Mucosa of stomach (tissue), 1 donor: ENCODE measurements around the gene CD27.

Source experiments
- H3K27me3 ChIP-seq: one replicate; pipeline ENCODE4 v1.7.0; 2013; ENCODE audit warnings: mild to moderate bottlenecking, low read length; ENCODE audit not compliant: control insufficient read depth, insufficient read depth
- H3K36me3 ChIP-seq: one replicate; pipeline ENCODE4 v1.7.0; 2013; ENCODE audit warnings: low read length; ENCODE audit not compliant: control insufficient read depth, insufficient read depth
- H3K4me1 ChIP-seq: one replicate; pipeline ENCODE4 v1.7.0; 2013; ENCODE audit warnings: mild to moderate bottlenecking, low read length; ENCODE audit not compliant: control insufficient read depth, insufficient read depth
- H3K4me3 ChIP-seq: one replicate; pipeline ENCODE4 v1.7.0; 2013; ENCODE audit warnings: low read length
- H3K9ac ChIP-seq: one replicate; pipeline ENCODE4 v1.7.0; 2013; ENCODE audit warnings: mild to moderate bottlenecking, low read length, moderate library complexity
- H3K9me3 ChIP-seq: one replicate; pipeline ENCODE4 v1.7.0; 2013; ENCODE audit warnings: mild to moderate bottlenecking, low read length, moderate library complexity; ENCODE audit not compliant: control insufficient read depth
- donor health status: Pancreatic carcinoma.

Gene CD27

DNA sequence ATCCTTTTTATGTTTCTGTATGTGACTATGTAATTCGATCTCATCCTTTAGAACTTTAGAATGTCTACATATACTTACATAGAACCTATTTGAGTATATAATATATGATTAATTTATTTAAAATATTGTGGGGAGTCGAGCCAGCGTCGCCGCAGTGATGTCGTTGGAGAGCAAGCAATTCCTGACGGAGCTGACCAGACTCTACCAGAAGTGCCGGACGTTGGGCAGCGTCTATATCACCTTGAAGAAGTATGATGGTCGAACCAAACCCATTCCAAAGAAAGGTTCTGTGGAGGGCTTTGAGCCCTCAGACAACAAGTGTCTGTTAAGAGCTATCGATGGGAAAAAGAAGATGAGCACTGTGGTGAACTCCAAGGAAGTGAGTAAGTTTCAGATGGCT lies 6.4 kb upstream of the CD27 start:
- no peak overlapping the region for H3K4me3 ChIP-seq
- H3K36me3 ChIP-seq, result no peaks in the 10 kb centered on the region
- H3K9me3 ChIP-seq, result no peaks in the 10 kb centered on the region
- no peak overlapping the region for H3K9ac ChIP-seq
- H3K4me1 ChIP-seq, result no peaks in the 10 kb centered on the region
- no peaks in the 10 kb centered on the region for H3K27me3 ChIP-seq

DNA sequence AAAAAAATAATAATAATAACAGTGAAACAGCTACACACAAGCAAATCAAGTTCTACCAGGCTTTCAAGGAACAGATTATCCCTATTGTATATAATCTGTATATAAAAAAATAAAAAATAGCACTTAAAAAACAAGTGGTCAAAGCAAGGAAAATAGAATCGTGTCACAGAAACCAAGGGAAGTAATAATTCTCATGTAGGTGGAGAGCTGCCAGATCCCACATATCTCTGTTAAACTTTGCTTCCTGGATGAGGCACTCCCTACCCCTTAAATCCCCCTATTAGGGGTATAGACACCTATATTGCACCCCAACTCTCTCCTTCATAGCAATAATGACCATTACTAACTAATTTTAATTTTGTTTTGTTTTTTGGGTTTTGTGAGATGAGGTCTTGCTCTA lies 4.4 kb upstream of the CD27 start:
- Histone ChIP-seq H3K36me3 (no peaks in the 10 kb centered on the region), H3K9me3 (no peaks in the 10 kb centered on the region), H3K4me3 (no peak overlapping the region), H3K9ac (no peak overlapping the region), H3K27me3 (no peaks in the 10 kb centered on the region), H3K4me1 (no peaks in the 10 kb centered on the region)

DNA sequence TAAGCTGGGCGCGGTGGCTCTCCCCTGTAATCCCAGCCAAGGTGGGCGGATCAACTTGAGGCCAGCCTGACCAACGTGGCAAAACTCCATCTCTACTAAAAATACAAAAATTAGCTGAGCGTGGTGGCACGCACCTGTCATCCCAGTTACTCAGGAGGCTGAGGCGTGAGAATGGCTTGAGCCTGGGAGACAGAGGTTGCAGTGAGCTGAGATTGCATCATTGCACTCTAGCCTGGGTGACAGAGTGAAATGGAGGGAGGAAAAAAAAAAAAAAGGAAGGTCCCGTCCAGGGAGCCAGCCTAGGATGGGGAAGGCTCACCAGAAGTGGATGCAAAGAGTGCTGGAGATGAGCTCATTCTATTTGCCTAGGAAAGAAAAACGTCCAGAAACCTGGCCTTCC lies 1.9 kb upstream of the CD27 start:
- Histone ChIP-seq H3K9ac (no peak overlapping the region), H3K9me3 (no peaks in the 10 kb centered on the region), H3K4me1 (no peaks in the 10 kb centered on the region), H3K27me3 (no peaks in the 10 kb centered on the region), H3K4me3 (no peak overlapping the region), H3K36me3 (no peaks in the 10 kb centered on the region)

GRCh38 chr12:6443361-6443983 lies 1.3 kb upstream of the CD27 start:
- Histone ChIP-seq H3K4me1 (no peaks in the 10 kb centered on the region), H3K9me3 (no peaks in the 10 kb centered on the region), H3K4me3 (no peak overlapping the region), H3K36me3 (no peaks in the 10 kb centered on the region), H3K27me3 (no peaks in the 10 kb centered on the region), H3K9ac (no peak overlapping the region)

- no peaks in the 10 kb centered on the region for H3K4me1 ChIP-seq
- no peaks in the 10 kb centered on the region for H3K36me3 ChIP-seq
- no peaks in the 10 kb centered on the region for H3K27me3 ChIP-seq
- no peak overlapping the region for H3K9ac ChIP-seq
- H3K4me3 ChIP-seq, result no peak overlapping the region
- no peaks in the 10 kb centered on the region for H3K9me3 ChIP-seq
Observed at GRCh38 chr12:6444031-6444430, 724 bp upstream of the CD27 start.

DNA sequence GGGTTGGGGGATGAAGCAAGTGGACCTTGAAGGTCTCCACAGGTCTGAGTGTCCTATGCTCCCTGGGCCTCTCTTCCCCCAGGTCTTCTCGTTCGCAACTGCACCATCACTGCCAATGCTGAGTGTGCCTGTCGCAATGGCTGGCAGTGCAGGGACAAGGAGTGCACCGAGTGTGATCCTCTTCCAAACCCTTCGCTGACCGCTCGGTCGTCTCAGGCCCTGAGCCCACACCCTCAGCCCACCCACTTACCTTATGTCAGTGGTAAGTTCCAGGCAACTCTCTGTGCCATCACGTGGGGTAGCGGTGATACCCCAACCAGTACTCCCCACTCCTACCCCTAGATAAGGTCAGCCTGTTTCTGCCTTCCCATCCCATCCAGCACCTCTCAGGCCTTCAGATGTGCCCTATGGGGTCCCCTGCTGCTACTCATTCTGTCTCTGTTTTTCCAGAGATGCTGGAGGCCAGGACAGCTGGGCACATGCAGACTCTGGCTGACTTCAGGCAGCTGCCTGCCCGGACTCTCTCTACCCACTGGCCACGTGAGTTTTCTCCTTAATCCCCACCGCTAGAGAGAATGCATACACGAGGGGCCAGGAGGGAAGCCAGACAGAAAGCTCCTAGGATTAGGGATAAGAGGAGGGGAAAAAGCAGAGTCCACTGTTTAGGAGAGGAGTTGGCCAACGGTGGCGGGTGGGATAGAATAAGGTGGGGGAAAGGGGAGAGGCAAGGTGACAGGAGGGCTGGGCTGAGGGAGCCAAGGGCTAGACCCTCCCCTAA lies 5.5 kb downstream of the CD27 start:
- Histone ChIP-seq H3K9me3 (no peaks in the 10 kb centered on the region), H3K27me3 (no peaks in the 10 kb centered on the region), H3K9ac (peak overlapping the region; percentile 95), H3K36me3 (peaks cover 7% of the 10 kb centered on the region), H3K4me1 (peaks cover 22% of the 10 kb centered on the region), H3K4me3 (peak overlapping the region; percentile 80)

- no peaks in the 10 kb centered on the region for H3K27me3 ChIP-seq
- peak overlapping the region; percentile 95 for H3K9ac ChIP-seq
- no peaks in the 10 kb centered on the region for H3K9me3 ChIP-seq
- peaks cover 22% of the 10 kb centered on the region for H3K4me1 ChIP-seq
- H3K36me3 ChIP-seq, result peaks cover 7% of the 10 kb centered on the region
- H3K4me3 ChIP-seq, result peak overlapping the region; percentile 80
Observed at GRCh38 chr12:6450869-6451347, 6.2 kb downstream of the CD27 start.

- Histone ChIP-seq H3K9me3 (no peaks in the 10 kb centered on the region), H3K9ac (peak within 1 kb of the TSS; percentile 95), H3K27me3 (no peaks in the 10 kb centered on the region), H3K4me3 (peak within 1 kb of the TSS; percentile 80), H3K4me1 (peaks cover 22% of the 10 kb centered on the region), H3K36me3 (peaks cover 7% of the 10 kb centered on the region)
Observed at GRCh38 chr12:6451348-6452244, 6.8 kb downstream of the CD27 start, which contains the start of gene TAPBPL. TAPBPL (plus strand) TSS chr12:6452042; CDS start chr12:6452249, 207 bp downstream.

GRCh38 chr12:6452245-6452943 lies 7.6 kb downstream of the CD27 start:
- Histone ChIP-seq H3K4me3 (peak overlapping the region; percentile 80), H3K9ac (peak overlapping the region; percentile 95), H3K27me3 (no peaks in the 10 kb centered on the region), H3K9me3 (no peaks in the 10 kb centered on the region), H3K36me3 (peaks cover 8% of the 10 kb centered on the region), H3K4me1 (peaks cover 22% of the 10 kb centered on the region)

DNA sequence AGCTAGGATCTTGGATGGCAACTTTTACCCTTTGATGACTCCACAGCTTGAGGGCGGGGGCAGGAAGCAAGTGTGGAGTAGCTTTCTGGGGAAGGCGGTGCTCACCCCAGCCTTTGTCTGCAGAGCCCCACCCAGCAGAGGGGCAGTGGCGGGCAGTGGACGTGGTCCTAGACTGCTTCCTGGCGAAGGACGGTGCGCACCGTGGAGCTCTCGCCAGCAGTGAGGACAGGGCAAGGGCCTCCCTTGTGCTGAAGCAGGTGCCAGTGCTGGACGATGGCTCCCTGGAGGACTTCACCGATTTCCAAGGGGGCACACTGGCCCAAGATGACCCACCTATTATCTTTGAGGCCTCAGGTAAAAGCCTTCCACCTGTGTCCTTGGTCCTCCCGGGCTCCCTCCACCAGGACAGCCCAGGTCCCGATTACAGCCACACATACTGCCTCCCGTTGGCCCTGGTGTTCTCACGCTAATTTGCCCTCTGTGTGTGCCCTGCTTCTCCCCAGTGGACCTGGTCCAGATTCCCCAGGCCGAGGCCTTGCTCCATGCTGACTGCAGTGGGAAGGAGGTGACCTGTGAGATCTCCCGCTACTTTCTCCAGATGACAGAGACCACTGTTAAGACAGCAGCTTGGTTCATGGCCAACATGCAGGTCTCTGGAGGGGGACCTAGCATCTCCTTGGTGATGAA lies 8.3 kb downstream of the CD27 start:
- peaks cover 22% of the 10 kb centered on the region for H3K4me1 ChIP-seq
- H3K9ac ChIP-seq, result peak overlapping the region; percentile 95
- H3K9me3 ChIP-seq, result no peaks in the 10 kb centered on the region
- peaks cover 14% of the 10 kb centered on the region for H3K36me3 ChIP-seq
- peak overlapping the region; percentile 80 for H3K4me3 ChIP-seq
- H3K27me3 ChIP-seq, result no peaks in the 10 kb centered on the region
